ENCODE measurements around the gene LETM1.

LETM1 gene

GRCh38 chr4:1856071-1856942 lies at the start of gene LETM1:
Gene LETM1, minus strand, starts transcription at chr4:1856156. Its CDS starts 206 bp downstream, at chr4:1855950.
- peak; percentile 91 to 92 for DNase-seq

DNA sequence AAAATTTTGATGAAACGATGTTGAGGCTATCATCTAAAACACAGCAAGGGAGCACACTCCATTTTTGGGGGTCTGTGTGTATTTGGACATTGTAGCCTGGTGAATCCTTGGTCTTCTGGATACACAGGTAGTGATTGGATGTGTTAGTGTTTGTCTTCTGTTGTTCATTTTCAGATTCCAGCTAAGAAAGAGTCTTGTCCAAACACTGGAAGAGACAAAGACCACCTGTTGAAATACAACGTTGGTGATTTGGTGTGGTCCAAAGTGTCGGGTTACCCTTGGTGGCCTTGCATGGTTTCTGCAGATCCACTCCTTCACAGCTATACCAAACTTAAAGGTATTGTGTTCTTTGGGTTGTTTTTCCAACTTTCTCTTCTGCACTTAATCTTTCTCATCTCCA lies 48.1 kb upstream of the LETM1 start:
- no peak for DNase-seq

- no peak for DNase-seq
Measured at GRCh38 chr4:1903035-1903434, 47.1 kb upstream of the LETM1 start.

GRCh38 chr4:1902243-1902642 lies 46.3 kb upstream of the LETM1 start:
- DNase-seq, result no peak

- DNase-seq, result no peak
Measured at GRCh38 chr4:1901127-1901526, 45.2 kb upstream of the LETM1 start.

DNA sequence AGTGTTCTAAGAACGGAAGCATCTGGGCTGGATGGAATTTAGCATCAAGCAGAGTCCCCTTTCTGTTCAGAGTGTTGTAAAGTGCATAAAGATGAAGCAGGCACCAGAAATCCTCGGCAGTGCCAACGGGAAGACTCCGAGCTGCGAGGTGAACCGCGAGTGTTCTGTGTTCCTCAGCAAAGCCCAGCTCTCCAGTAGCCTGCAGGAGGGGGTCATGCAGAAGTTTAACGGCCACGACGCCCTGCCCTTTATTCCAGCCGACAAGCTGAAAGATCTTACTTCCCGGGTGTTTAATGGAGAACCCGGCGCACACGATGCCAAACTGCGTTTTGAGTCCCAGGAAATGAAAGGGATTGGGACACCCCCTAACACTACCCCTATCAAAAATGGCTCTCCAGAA lies 44.7 kb upstream of the LETM1 start:
- DNase-seq, result no peak

DNA sequence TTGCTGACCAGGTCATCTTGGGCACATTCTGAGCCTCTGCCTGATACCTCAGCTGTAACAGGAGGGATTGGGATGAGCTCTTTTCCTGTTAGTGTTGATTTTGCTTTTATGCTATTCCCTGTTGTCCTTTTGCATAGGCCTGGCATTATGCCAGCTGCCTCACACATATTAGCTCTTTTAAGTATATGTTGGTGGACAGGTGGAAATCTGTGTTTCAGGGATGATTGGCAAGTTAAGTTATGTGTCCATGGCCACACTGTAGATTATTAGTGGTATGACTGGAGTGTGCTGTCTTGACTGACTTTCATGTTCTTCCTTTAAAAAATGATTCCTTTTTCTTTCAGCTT lies 44.1 kb upstream of the LETM1 start:
- DNase-seq, result no peak

DNA sequence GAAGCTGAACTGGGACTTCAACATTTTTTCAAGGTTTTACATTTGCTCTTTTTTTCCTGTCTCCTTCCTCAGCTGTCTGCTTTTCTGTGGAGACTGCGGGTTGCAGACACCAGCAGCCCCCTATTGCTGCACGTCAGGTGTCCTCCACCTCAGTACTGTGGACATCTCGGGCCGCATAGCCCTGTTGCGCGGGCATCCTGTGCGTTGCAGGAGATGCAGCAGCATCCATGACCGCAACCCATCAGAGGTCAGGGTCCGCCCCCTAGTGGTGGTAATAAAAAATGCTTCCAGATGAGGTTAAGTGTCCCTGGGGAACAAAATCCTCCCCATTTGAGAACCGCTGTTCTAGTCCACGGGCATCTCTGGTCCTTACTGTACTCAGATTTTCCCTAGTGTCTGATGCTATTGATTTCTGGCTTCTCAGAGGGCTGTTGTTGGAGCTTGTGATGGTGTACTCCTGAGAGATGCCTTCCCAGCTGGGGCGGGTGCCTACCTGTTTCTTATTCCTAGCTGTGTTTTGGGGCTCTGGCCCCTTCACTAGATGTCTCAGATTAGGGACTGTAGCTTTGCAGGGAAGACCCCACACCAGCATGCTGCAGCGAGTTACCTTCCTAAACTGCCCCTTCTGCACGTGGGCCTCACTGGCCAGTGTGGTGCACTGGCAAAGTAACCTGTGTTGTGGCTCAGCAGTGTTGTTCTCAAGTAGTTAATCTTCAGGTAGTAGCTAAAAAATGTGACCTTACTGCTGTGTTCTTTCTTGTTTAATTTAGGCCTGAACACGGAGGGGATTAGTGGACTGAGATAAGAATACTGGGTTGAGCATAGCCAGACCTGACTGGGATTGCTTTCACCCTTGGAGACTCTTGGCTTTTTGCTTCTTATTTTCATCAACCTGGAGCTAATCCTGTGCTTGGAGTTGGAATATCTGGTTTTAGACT lies 43.5 kb upstream of the LETM1 start:
- peak; percentile 70 for DNase-seq

DNA sequence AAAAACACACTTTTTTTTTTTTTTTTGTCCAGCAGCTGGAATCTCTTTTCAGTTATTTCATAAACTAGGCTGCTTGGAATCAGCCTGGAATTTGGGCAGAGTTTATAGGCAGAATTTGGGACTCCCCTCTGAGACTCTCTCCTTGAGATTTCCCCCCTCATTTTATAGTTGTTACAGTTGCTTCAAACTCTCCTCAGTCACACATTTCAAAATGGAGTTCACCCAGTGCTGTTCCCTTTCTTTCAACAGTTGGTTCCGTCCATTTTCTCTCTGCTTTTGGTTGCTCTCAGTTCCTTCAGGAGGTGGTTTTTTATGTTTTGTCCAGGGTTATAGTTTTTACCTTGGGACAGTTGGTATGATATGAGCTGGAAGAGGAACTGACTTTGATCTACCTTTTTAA lies 42.7 kb upstream of the LETM1 start:
- no peak for DNase-seq

- DNase-seq, result no peak
Measured at GRCh38 chr4:1898007-1898406, 42.1 kb upstream of the LETM1 start.

DNA sequence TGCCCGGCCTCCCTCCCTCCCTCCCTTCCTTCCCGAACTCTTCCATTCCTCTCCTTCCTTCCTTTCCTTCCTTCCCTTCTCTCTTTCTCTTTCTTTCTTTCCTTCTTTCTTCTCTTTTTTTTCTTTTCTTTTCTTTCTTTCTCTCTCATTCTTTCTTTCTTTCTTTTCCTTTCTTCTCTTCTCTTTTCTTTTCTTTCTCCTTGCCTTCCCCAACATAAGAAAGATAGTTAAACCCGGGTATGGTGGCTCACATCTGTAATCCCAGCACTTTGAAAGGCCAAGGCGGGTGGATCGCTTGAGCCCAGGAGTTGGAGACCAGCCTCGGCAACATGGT lies 40.7 kb upstream of the LETM1 start:
- no peak for DNase-seq

DNA sequence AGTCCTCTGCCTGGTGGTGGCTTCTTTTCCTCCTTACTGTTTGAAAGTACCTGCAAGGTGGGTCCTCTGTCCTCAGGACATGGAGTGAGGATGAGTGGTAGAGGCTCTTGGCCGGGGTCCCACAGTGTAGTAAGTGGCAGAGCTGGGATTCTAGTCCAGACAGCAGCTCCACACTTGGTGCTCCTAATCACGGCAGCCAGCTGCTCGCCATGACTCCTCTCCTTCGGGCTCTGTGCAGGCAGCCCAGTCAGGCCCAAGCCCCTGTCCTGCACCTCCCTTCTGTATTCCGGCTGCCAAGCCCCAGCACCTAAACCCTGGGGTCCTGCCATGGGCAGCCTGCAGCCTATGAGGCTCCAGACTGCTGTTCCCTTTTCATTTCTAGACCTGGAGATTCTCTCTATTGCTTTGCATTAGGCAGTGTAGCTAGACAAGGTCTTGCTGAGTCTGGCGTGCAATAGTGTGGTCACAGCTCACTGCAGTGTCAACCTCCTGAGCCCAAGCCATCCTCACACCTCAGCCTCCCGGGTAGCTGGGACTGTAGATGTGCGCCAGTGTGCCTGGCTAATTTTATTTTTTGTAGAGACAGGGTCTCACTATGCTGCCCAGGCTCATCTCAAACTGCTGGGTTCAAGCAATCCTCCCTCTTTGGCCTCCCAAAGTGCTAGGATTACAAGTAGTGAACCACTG lies 40.2 kb upstream of the LETM1 start:
- DNase-seq, result no peak

GRCh38 chr4:1890979-1891570 lies 35.1 kb upstream of the LETM1 start:
- no peak for DNase-seq

GRCh38 chr4:1887052-1887451 lies 31.1 kb upstream of the LETM1 start:
- no peak for DNase-seq

- no peak for DNase-seq
Measured at GRCh38 chr4:1885414-1885813, 29.5 kb upstream of the LETM1 start.

DNA sequence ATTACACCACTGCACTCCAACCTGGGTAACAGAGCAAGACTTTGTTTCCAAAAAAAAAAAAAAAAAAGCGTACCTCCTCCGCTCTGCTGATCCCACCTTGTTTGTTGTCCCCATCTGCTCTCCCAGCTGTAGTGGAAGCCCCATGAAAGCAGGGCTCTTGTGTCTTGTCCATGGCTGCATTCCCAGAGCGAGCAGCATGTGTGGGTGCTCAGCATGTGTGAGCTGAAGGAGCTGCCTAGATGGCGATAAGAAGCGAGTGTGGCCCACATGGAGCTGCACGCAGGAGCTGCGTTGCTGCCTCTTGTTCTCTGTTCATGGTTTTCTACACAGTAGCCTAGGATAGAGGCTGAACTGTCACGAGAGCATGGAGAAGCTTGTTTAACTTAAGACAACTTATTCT lies 27.6 kb upstream of the LETM1 start:
- DNase-seq, result no peak

GRCh38 chr4:1882850-1883271 lies 26.9 kb upstream of the LETM1 start:
- no peak for DNase-seq

- DNase-seq, result no peak
Measured at GRCh38 chr4:1880332-1880731, 24.4 kb upstream of the LETM1 start.

DNA sequence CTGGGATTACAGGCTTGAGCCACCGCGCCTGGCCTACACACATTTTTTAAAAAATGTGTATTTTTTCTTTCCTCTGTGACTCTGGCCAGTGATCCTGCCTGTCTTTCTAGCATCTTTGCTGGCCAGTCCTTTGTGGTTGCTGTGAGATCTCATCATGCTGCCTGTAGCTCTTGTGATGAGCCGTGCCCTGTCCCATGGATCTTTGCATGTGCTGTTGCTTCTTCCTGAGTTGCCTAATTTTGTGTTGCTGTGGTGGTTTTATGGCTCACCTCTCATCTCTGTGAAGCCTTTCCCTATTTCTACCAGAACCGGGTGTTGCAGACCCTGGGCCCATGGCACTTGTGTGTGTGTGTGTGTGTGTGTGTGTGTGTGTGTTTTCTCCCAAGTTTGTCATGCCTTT lies 23.5 kb upstream of the LETM1 start:
- no peak for DNase-seq

- DNase-seq, result no peak
Measured at GRCh38 chr4:1874201-1874600, 18.2 kb upstream of the LETM1 start.

- no peak for DNase-seq
Measured at GRCh38 chr4:1873776-1874175, 17.8 kb upstream of the LETM1 start.

DNA sequence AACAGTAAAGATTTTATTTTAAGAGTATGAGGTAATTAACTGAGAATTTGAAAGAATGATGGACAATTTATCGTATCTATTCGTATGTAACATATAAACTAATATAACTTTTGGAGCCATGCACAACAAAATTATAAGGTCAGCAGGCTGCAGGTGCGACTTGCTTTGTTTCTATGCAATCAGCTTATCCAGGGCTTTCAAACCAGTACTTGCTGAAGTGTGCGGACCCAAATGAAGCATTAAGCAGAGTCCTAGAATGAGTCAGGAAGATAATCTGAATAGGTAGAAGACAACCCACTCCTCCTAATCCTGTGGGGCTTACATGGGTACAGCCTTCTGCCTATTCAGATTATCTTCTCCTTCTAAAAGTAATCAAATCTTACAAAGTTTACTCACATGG lies 17.3 kb upstream of the LETM1 start:
- no peak for DNase-seq

DNA sequence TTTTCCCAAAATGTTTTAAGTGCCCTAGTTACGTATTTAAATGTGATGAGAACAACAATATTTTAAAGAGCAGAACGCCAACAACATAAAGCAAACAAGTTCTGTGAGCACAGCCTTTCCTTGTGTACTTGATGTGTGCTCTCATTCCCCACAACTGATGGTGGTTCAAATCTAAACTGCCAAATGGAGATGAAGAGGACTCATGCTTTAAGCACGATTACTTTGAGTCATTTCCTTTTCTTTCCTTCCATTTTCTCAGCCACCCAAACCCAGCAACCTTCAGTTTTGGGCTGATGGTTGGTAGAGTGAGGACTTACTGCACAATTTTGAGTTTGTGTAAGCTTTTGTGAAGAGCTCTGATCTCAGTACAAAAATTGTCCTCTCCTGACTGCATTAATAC lies 16.9 kb upstream of the LETM1 start:
- peak in 1 of 2 donors; percentile 21 for DNase-seq

Data from activated CD4-positive, alpha-beta T cell treated with anti-CD3 and anti-CD28 coated beads for 4 hours (primary cell).